HG03558 (cell line): Measurements from ENCODE around the gene ZNF730.
"Not testable (repeated sequence)": the region's sequence is repeated elsewhere in the genome, so short reads cannot be mapped to it uniquely, and the experiment has no call there.

ENCODE experiments used
- ATAC-seq: cut with Tn5 transposase; IDR thresholded peaks from one replicate; pipeline ENCODE4 v1.9.1; 2021; ENCODE audit warnings: moderate number of reproducible peaks; ENCODE audit not compliant: unreplicated experiment; ENCODE audit errors: extremely low read depth

Gene ZNF730

DNA sequence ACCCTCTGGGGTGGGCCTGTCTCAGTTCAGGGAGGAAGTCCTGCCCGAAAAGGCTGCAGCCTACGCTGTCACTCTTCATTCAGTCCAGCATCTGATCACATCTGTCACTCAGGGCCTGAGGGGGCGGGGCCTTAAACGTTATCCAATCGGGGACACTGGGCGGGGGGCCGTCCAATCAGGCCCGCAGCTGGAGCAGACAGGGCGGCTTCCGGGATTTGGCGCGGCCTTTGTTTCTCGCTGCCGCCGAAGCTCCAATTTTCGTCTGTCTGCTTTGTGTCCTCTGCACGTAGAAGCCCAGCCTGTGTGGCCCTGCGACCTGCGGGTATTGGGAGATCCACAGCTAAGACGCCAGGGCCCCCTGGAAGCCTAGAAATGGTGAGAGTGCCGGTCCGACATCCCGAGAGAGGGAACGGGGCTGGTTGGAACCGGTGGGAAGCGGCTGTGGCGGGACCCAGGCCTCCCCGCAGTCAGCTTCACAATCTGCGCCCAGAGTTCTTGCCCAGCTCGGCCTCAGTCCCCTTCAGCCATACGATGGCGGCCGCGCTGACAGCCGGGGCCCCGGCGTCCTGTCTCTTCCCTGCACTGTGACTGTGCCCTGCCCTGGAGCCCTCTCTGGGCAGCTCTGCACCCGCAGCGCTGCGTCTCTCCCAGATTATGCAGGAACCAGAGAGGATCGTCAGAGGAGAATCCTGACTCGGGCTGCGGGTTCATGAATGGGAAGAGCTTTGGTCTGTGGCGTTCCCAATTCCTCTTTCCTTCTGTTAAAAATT, at the start of gene ZNF730:
ZNF730 (plus strand) TSS at position 224 of the 770 bp plus-strand sequence; CDS start at position 373, 149 bp downstream.
- peak; percentile 87 for ATAC-seq

DNA sequence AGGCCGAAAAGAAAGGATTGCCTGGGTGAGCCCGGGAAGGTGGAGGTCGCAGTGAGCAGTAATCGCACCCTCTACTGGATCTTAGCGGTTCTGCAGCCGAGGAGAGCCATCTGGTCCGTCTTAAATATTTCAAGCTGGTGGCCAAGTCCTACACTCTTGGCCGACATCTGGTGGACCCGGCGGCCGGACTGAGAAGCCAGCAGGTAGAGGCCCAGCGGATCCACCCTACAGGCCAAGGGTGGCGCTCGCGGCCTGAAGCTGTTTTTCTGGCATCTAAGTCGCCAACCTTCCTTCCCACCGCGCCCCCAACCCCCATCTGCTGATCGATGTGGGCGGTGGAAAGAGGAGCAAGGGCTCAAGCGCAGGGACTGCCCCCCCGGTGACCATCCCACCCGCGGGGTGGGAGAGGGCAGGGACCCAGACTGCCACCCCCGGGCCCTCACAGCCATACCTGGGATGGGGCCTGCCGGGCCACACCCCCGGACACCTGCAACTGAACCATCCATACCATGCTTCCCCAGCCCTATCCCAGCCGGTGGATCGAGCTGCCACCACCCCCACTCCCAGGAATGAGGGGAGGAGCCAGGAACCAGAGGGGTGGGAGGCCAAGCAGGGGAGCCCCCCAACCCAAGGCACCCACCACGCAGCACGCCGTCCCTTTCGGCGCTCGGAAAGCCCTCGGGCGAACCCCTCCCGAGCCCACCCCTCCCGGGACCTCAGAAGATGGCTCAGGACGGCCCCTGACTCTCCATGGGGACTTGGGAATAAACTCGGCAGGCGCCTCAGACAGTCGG, 46.3 kb upstream of the ZNF730 start:
- no peak for ATAC-seq

DNA sequence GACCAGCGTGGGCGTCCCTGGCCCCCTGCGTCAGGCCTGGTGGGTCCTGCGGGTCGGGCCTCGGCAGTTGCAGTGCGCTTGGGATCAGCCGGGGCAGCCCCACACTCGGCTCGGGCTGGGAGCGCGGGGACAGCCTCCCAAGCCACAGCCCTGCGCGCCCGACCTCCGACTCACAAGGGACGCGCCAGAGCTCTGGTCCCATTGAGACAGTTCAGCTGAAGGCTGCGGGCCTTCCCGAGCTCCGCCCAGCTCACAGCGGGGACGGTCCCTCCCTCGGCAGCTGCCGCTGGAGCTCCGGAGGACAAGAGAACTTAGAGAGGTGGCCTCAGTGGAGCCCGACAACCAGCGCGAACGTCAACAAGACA, 45.7 kb upstream of the ZNF730 start:
- no peak for ATAC-seq

DNA sequence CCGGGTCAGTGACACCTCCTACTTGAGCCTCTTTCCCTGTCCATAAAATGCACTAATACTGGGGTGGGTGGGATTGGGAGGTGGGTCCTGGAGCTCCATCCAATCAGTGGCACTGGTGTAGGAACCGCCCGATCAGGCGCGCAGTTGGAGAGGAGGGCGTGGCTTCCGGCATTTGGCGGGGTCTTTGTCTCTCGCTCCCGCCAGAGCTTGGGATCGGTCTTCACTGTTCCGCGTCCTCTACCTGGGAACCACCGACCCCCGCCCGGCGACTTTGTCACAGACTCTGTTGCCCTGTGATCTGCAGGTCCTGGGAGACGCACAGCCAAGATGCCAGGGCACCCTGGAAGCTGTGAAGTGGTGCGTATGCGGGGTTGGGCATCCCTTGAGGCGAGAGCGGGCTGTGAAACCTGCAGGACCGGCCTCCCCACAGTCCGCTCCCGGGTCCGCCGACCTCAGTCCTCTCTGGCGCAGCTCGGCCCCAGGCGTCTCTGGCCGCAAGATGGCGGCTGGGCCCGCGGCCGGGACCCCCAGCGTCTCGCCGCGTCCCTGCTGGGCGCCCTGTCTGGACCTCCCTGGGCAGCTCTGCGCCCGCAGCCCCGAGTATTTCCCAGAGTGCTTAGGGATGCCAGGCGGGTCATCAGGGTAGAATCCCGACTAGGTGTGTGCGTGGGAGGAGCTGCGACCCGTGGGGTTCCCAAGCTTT, 41.6 kb upstream of the ZNF730 start:
- ATAC-seq = no peak

DNA sequence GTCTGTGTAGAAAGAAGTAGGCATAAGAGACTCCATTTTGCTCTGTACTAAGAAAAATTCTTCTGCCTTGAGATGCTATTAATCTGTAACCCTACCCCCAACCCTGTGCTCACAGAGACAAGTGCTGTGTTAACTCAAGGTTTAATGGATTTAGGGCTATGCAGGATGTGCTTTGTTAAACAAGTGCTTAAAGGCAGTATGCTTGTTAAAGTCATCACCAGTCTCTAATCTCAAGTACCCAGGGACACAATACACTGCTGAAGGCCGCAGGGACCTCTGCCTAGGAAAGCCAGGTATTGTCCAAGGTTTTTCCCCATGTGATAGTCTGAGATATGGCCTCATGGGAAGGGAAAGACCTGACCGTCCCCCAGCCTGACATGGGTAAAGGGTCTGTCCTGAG, 39.0 kb upstream of the ZNF730 start:
- not testable (repeated sequence) for ATAC-seq

DNA sequence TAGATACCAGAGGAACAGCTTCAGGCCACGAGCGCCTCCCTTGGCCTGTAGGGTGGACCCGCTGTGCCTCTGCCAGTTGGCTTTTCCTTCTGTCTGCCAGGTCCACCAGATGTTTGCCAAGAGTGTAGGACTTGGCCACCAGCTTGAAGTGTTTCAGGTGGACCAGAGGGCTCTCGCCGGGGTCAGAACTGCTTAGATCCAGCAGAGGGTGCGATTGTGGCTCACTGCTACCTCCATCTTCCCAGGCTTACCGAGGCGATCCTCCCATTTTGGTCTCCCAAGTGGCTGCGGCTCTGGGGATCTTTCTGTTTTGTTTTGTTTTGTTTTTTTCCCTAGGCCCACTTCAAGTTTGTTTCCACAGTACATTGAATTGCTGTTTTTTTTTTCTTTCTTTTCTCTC, 23.0 kb upstream of the ZNF730 start:
- ATAC-seq = no peak

DNA sequence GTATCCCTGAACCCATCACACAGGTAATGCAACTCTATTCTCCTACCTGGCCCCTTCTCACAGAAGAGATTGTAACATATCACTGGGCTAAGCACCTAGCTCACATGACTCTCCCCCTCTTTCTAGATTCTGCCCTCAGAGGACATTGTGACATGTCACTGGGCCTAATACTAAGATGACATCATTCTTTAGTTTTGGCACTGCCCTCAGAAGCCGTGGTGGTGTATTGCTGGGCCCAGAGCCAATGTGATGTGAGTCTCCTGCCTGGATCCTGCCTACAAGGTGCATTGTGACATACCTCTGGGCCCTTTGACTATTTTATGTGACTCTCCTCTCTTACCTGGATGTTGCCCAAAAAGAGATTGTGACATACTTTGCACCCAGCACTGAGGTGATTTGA, 21.4 kb upstream of the ZNF730 start:
- ATAC-seq = no peak

DNA sequence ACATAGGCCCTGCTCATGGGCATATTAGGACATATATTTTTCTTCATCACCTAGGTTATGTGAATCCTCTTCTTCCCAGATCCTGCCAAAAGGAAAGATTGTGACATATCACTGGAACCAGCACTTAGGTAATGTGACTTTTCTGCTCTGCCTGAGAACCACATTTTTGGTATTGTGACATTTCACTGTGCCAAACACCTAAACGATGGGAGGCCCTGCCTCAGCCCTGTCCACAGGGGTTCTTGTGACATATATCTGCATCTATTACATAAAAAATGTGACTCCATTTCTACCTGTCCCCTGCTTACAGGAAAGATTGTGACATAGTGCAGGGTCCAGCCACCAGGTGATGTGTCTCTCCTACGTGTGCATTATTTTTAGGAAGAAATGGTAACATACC, 18.5 kb upstream of the ZNF730 start:
- ATAC-seq = no peak

DNA sequence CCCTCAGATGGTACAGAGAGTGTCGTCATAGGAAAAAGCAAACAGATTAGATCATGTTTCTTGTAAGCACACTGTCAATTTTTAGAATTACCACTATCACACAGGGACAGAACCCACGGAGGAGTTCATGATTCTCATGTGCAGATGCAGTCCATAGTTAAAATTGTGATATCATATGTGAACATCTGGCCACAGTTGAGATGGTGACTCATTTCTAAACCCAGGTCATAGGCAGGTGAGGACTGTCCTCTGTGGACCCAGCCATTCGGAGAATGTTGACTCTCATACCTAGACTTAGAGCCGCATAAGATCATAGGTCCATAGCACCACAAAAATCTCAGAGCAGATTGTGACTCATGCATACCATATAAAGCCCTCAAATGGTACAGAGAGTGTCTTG, 17.8 kb upstream of the ZNF730 start:
- ATAC-seq = no peak

DNA sequence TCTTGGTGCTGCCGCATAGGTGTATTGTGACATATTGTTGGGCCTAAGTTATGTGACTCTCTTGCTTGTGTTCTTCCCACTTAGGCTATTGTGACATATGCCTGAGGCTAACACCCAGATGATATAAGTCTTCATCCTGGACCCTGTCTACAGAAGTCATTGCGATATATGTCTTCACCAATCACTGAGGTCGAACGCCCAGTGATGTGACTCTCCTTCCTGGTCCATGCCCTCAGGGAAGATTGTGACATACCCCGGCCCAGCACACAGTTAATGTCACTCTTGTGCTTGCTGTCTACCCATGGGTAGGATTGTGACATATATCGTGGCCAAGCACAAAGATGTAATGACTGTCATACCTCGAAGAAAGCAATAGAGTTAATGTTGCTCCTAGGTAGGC, 16.9 kb upstream of the ZNF730 start:
- ATAC-seq = no peak

DNA sequence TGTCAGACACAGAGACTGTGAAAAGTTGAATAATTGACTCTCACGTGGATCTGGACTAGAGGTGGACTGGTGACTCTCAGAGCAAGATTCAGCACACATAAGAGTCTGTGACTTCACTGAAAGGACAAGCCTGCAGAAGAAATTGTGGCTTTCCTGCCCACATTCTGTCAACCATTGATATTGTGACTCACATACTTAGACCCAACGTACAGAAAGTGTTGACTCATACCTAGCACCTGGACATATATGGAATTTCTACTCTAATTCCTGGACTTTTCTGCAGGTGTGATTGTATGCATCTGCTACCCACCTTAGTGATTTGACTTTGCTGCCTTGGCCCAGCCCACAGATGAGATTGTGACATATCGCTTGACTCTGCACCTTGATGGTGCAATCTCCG, 15.6 kb upstream of the ZNF730 start:
- no peak for ATAC-seq

DNA sequence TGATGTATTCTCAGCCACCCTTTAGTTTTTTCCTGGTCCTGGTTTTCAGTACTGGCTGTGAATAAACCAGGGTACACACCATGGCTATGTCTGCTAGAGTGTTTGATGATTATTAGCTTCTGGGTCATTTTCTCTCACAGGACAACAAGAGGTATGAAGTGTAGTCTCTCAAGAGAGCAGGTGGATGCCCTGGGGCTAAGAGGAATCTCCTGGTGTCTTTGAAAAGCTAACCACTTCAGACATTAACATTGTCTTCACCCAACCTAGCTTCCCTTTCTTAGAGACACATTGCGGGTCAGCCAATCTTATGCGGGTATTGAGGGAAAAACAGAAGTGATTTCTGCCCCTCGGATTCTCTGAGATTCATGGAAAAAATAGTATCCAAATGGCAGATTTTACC, 1.6 kb downstream of the ZNF730 start:
- ATAC-seq = no peak

DNA sequence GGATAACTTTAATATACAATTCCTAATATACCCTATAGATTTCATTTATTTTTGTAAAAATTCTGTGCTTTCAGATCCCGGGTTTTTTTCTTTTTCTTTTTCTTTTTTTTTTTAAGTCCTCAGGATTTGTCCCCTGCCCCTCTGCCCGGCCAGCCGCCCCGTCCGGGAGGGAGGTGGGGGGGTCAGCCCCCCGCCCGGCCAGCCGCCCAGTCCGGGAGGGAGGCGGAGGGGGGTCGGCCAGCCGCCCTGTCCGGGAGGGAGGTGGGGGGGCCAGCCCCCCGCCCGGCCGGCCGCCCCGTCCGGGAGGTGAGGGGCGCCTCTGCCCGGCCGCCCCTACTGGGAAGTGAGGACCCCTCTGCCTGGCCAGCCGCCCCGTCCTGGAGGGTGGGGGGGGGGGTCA, 17.4 kb downstream of the ZNF730 start:
- not testable (repeated sequence) for ATAC-seq

DNA sequence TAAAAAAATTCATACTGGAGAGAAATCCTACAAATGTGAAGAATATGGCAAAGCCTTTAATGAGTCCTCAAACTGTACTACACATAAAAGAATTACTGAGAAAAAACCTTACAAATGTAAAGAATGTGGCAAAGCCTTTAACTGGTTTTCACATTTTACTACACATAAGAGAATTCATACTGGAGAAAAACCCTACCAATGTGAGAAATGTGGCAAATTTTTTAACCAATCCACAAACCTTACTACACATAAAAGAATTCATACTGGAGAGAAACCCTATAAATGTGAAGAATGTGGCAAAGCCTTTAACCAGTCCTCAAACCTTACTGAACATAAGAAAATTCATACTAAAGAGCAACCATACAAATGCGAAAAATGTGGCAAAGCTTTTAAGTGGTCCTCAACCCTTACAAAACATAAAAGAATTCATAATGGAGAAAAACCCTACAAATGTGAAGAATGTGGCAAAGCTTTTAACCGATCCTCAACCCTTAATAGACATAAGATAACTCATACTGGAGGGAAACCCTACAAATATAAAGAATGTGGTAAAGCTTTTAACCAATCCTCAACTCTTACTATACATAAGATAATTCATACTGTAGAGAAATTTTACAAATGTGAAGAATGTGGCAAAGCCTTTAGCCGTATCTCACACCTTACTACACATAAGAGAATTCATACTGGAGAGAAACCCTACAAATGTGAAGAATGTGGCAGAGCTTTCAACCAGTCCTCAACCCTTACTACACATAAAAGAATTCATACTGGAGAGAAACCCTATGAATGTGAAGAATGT, 29.0 kb downstream of the ZNF730 start:
- no peak for ATAC-seq

DNA sequence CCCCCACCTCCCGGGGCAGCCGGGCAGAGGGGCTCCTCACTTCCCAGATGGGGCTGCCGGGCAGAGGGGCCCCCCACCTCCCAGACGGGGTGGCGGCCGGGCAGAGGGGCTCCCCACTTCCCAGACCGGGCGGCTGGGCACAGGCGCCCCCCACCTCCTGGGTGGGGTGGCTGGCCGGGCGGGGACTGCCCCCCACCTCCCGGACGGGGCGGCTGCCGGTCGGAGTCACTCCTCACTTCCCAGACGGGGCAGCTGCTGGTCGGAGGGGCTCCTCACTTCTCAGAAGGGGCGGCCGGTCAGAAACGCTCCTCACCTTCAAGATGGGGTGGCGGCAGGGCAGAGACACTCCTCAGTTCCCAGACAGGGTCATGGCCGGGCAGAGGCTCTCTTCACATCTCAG, 43.9 kb downstream of the ZNF730 start:
- ATAC-seq = no peak

DNA sequence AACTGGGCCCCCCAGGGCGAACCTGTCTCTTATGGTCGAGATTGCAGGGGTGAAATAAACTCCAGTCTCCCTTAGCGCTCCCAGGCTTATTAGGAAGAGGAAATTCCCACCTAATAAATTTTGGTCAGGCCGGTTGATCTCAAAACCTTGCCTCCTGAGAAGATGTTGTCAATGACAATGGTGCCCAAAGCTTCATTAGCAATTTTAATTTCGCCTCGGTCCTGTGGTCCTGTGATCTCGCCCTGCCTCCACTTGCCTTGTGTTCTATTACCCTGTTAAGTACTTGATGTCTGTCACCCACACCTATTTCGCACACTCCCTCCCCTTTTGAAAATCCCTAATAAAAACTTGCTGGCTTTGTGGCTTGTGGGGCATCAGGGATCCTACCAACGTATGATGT, 51.5 kb downstream of the ZNF730 start:
- ATAC-seq = not testable (repeated sequence)

DNA sequence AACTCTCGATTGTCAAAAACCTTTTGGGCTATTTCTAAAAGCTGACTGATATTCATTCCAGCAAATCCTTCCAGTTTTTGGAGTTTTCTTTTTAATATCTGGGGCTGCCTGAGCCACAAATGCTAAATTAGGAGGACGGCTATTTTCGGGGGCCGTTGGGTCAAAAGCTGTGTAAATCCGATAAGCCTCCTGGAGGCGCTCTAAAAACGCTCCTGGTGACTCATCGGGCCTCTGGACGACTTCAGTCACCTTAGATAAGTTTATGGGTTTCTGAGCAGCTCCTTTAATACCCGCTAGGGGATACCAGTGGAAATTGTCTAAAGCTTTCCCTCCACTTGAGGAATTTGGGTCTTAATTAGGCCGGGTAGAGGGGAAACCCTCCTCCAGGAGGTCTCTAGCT, 66.4 kb downstream of the ZNF730 start:
- no peak for ATAC-seq

DNA sequence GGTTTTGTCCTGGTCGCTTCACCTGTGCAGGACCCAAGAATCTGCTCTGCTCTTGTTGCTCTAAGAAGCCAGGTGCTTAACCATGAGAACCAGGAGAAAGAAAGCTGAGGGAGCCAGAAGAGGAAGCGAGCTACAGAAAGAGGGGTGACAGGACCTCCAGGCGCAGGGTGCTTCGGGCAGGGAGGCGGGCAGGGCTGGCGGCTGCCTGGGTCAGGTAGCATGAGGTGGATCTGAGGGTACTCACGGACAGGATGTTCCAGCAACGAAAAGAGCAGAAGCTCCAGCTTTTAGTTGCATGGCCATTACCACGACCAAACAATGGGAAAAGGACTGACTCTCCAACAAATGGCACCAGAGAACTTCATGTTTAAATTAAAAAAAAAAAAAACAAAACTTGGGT, 73.5 kb downstream of the ZNF730 start:
- ATAC-seq = no peak
